Peyer's patch (tissue), 4 donors: ENCODE results near the gene HHAT.

Experiments used
- CTCF ChIP-seq, 6 experiments: fragments of 450-650 bp in 4 of 6; fragments of 200-600 bp in 2 of 6; sonication (generic) in 1 of 6; IDR thresholded peaks; one replicate each; pipeline ENCODE4 v1.5.1; 2017 to 2019; ENCODE audit warnings: antibody characterized with exemption in 6 of 6, mild to moderate bottlenecking in 3 of 6, moderate library complexity in 1 of 6
- POLR2A ChIP-seq, 2 donors: fragments of 450-650 bp; IDR thresholded peaks; one replicate each; pipeline ENCODE4 v1.5.1; 2017; ENCODE audit warnings: antibody characterized with exemption in 2 of 2, mild to moderate bottlenecking in 2 of 2, moderate library complexity in 2 of 2

GRCh38 chr1:210489491-210489890, 160.8 kb downstream of the HHAT start:
- no peak for TF ChIP-seq CTCF (IDR thresholded peaks at IDR 0.05)
- TF ChIP-seq POLR2A (IDR thresholded peaks at IDR 0.05) = no peak
